ENCODE data around the gene TCF7.

Gene TCF7

DNA sequence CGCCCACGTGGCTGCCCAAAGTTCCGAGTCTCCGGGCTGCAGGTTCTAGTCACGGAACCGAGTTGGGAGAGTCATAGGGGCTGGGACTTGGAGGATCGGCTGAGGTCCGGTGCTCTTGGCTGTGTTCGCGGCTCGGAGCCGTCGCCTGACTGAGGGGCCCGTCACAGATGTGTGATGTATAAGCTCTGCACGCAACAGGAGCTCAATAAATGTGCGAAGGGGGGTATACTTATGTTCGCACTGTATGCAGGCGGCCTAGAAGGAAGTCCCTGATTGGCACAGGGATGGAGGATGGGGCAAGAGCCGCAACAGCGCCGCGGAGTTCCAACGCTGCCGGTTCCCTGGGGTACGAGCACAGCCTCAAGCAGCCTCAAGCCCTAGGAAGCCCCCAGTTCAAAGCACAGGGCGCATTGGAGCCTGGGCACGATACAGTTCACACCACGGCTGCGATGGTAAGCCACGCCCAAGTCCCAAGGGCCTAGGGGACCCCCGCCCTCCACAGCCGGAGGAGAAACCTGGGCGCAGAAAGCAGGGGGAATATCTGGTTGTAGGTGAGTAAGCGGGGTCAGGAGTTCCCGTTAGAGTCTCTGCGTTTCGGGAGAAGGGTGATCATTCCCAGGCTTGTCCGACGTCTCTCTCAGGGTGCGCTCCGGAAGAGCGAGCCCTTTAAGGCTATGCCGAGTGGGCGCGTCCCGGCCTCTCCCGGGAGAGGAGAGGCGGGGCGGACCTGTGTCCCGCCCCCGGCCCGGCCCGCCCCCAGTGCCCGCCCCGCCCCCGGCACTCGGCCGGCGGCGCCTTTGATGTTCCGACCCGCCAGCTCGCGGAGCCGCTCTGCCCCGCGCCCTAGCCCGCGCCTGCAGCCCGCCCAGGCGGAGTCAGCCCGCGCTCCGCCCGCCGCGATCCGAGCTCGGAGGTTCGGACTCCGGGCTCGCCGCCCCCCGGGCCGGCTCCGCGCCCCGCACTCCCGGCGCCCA is at the start of gene TCF7:
TSS of gene TCF7 (plus strand) at position 780 of the 974 bp plus-strand sequence. CDS start 226 bp downstream, outside the sequence.
- no peak for DNase-seq

DNA sequence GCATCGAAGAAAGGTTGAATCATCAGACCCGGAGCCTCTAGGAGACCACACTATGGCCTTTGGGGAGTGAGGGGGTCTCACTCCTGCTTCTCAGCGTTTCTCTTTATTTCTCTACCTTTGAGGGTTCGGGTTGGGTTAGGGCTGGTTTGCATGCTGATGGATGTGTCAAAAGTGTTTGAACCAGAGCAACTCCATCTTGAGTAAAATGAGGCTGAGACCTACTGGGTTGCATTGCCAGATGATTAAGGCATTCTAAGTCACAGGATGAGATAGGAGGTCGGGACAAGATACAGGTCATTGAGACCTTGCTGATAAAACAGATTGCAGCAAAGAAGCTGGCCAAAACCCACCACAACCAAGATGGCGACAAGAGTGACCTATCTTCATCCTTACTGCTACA is 44.9 kb upstream of the TCF7 start:
- DNase-seq = no peak

DNA sequence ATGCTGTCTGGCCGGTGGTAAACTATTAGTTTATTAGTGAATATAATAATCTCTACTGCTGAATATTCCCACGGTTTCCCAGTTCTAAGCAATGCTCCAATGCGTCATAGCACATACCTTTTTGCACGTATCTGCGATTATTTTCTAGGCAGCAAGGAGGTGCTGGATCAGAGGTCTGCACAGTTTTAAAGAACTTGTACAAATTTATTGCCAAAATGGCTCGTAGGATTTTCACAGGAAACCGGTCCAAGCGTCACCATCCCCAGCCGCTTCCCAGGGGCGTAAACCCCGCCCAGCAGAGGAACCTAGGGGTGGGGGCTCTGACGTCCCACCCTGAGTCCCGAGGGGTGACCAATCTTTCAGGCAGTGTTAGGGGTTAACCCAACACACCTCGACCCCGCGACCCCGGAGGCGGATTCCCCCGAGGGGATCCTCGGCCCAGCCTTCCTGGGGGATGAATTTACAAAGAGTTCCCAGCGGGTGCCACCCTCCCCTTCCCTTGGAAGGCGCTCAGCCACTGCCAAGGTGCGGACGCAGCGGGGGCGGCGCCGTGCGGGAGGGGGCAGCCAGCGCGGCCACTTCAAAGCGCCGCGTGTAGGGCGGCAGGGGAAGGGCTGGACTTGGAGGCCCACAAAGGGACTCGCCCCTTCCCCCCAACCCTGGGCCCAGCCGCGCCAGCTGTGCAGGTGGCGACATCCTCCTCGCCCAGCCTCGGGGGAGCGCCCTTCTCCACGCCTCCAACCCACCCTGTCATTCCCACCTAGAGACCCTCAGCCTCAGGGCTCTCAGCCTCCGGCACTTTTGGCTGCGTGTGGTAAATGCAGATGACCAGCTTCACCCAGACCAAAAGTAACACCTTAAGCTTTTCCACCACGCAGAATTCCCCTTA is 43.5 kb upstream of the TCF7 start:
- DNase-seq = no peak

DNA sequence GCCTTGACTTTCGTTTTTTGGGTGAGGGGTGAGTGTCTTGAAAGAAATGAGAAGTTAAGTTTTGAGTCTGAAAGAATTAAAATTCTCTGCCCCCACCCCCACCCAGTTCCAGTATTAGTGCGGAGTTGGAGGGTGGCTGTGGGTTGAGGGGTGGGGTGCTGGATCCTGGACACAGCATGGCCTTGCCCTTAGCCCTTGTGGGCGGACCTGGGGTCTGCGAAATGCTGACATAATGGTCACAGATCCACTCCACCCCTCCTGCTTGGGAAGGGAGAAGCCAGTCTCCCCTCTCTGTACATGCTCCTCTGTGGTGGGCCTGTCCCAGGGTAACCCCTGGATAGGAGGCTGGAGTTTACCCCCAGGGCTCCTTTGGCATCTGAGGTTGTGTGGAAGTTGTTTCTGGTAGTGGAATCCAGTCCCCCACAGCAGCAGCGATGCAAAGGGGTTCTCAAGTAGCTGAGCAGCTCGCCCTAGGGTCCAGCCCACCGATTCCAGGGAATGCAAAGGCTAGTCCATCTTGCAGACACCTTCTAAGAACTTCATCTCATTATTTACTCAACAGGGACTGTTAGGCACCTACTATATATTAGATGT is 42.8 kb upstream of the TCF7 start:
- DNase-seq = no peak

DNA sequence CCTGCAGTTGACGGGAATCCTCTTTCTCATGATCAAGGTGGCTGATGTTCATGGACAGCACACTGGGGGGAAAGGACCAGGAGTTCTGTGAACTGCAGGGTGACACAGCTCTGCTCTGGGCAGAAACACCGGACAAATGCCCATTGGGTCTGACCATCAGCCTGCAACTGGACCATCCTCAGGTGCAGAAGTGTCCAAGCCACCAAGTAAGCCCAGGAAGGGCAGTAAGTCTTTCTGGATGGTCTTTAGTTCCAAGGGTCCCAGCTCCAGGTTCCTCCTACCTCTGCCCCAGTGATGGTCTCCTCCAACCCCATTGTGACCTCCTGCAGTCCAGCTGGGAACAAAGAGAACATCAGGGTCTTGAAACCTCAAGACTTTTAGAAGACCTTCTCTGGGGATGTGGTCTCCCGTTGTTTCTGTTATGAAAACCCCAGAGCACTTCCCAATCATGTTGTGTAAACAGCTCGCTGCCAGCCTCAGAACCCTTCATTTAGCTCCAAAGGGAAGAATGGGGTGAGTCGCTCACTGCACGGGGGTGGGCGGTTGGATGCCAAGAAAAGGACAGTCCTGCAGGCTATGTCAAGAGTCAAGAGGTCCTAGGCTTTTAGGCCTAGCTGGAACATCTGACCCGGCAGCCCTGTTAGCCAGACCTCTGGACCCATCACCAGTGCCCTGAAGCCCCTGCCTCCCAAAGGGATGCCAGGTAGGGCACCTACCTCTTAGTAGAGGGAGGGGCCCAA is 41.8 kb upstream of the TCF7 start:
- DNase-seq = no peak

DNA sequence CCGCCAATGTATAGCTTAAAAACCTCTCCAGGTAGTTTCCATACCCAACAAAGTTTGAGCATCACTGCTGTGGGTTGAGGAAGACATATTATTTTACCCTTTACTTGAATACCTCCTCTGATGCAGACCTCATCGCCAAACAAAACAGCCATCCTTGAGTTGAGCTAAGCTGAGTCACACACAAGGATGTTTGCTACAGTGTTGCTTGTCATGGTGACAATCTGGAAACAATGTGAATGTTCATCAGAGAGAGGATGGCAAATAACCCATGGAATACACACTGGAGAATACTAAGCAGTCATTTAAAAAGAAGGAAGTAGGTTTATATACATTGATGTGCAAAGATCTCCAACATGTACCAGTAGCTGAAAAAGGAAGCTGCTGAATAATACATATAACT is 41.1 kb upstream of the TCF7 start:
- no peak for DNase-seq

DNA sequence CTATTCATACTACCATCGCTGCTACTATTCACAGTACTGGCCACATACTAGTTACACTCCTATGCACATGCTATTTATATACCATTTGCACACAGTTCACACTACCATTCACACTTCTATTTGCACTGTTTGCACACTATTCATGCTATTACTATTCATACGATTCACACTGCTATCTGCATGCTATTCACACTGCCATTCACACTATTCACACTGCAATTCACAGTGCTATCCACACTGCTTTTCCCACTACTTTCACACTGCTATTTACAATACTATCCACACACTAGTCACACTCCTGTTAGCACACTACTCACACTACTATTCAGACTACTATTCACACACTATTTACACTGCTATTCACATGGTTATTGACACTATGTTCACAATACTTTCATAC is 39.4 kb upstream of the TCF7 start:
- DNase-seq = no peak

DNA sequence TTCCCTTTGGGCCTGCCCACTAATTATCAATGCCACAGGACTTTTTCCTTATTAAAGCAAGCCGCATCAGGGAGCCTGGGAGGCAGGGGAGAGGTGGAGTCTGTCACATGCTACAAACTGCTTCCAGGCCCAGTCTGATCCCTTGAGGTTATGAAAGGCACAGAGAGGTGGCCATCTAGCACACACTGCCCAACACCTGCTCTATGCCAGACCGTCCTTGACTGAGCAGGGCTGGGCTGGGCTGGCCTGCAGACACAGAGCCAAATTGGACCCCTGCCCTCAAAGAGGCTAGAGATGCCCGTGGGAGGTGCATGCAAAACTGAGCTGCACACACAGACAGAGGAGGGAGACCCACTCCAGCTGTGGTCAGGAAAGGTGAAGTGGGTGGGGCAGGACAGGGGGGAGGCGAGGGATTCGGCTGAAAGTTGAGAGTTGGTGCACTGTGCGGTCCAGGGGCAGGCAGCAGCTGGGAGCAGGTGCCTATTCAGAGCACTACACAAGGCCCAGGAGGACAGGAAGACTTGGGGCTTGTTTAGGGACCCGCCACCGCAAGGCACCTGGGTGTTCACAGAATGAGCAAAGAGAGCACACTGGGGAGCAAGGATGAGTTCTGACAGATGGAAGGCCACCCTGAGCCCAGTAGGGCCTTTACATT is 36.4 kb upstream of the TCF7 start:
- no peak for DNase-seq

DNA sequence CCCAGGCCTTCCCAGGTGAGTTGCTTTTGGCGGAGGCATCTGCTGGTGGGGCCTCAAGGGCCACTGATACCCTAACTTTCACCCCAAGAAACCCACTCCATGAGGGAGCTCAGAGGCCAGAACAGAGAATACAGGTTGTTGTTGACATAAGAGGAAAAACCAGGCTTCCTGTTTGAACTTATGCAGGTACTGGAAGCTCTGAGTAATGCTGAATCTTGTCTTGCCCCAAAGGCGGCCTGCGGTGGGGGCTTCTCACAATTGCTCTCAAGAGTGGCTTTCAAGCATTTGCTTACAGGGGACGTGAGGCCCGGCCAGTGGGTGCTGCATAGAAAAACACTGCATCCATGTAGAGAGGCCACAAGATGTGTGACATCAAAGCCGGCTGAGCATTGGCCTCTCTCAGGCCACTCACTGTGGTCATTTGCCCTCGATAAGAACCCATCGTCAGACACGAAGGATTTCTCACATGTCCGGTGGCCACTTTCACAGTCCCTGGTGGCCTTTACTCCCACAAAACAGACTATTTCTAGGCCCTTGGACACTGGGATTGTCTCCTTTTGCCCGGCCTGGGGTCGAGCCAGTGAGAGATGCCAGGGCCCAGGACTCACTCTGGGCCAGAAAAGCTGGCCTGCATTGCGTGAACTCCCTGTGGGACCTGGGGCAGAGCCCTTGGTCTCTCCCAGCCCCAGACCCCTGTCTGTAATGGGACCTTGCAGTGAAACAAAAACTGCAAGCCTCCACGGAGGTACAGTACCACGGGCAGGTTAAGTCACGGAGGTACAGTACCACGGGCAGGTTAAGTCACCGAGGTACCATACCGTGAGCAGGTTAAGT is 34.5 kb upstream of the TCF7 start:
- no peak for DNase-seq

DNA sequence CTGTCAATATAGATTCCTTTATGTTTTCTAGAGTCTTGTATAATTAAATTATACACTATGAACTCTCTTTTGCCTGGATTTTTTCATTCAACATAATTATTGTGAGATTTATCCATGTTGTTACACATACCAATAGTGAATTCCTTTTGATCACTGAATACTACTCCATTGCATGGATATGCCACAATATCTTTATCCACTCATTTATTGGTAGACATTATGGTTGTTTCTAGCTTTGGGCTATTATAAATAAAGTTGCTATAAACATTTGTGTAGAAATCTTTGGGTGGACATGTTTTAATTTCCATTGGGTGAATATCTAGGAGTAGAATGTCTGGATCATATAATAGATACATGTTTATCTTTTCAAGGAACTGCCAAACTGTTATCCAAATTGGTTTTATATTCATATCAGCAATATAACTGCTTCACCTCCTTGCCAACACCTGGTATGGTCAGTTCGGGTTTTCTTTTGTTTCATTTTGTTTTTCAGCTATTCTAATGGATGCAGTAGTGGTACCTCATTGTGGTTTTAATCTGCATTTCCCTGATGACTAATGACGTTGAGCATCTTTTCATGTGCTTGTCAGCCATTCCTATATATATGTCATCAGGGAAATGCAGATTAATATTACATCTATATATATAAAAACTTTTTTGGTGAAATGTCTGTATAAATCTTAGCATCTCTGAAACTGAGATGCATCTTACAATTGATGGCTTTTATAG is 32.1 kb upstream of the TCF7 start:
- DNase-seq = no peak

DNA sequence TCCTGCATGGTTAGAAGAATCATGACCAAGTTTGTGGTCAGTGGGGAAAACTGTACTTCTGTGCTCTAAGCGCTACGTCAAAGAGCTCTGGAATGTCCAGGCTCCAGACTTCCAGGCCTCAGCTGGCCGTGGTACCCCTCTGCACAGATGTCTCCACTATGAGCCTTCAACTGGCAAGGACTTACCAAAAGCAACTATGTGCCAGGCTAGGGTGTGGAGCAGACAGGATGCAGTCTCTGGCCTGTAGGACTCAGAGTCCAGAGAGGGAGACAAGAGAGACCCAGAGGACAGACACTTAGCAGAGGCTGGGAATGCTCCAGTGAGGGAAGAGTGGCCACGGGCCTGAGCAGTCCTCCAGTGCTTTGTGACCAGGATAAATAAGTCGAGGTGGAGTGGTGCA is 31.0 kb upstream of the TCF7 start:
- no peak for DNase-seq

DNA sequence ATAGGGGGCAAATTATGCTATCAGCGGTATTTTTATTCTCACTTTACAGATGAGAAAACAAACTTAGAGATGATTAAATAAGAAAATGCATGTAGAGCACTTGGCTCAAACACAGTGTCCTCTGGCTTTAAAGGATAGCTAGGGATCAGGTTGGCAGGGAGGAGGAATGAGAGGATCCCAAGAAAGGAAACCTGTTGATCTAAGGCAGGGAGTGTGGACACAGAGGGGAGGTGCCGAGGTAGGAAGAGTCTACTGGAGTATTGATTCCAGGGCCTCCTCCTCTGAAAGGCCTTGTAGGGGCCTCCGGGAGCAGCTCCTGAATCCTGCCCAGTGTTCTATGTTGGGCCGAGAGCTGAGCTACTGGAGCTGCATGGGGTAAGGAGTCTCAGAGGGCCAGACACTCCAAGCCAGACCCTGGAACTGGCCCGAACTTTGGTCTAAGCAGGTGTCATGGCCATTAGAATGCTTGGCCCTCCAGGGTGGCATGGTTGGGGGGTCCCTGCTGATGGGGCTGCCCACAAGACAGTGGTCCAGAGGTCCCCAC is 30.4 kb upstream of the TCF7 start:
- DNase-seq = no peak

DNA sequence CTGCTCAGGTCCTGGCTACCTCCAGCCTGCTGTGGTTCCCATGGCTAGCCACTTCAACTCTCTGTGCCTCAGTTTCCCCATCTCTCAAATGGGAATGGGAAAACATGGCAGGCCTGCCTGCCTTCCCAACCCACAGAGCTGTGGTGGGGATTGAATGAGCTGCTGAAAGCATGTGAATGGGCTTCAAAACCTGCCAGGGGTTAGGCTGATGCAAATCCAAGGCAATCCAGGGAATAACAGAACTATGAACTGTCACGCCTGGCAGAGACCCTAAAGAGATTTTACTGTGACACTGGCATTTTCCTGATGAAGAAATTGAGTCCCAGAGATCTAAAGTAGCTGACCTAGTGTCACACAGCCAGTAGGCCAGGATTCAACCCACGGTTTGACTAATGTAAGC is 29.9 kb upstream of the TCF7 start:
- no peak for DNase-seq

DNA sequence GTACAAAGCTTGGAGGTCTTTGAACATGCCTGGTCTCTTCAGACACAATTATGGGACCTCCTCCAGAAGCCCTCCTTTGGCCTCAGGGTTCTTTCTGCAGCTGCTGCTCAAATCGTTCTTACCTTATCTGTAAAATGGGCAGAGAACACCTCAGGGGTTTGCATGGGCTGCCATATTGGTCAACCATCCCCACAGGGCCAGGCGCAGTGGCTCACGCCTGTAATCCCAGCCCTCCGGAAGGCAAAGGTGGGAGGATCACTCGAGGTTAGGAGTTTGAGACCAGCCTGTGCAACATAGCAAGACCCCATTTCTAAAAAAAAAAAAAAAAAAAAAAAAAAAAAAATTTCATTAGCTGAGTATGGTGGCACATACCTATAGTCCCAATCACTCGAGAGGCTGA is 29.1 kb upstream of the TCF7 start:
- DNase-seq = no peak

DNA sequence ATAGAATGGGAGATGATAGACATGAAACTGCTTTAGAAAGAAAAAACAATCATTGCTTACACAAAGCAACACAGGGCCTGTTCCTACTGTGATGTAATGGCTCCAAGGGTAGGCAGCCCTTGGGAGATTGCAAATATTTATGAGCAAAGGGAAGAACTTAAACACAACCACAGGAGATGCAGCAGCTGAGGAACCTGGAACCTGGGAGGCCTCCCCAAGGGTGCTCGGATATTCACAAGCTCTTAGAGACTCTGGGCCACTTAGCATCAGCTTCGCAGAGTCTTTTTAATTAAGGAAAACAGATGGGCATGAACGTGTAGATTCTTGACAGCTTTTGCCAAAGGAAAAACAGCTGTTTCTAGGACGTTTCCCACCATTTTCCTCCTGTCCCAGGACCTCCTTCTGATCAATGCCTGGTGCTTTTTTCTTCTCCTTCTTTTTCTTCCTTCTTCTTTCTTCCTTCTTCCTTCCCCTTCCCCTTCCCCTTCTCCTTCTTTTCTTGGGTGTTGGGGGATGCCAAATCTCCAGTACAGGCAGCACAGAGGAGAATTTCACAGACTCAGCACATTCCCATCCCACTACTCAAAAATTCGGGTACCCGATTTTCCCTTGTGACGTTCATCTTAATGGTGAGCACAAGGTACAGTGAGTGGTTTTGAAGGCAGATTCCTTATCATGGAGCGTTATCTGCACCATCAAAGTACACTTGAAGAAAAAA is 28.1 kb upstream of the TCF7 start:
- no peak for DNase-seq

DNA sequence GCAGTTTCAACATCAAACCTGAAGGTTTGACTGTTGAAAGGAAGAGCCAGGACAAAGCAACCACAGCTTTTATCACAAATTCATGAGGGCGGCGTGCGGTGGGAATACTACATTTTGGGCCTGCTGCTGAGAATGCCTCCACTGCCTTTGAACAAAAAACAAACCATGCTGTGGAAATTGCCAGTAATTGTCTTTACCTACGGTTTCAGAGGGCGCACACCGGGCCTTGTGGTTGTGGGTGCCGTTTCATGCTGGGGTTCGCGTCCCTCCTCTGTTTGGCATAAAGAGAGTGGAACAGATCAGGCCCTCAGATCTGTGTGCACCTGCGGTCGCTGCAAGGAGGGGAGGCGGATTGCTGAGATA is 27.6 kb upstream of the TCF7 start:
- DNase-seq = no peak

DNA sequence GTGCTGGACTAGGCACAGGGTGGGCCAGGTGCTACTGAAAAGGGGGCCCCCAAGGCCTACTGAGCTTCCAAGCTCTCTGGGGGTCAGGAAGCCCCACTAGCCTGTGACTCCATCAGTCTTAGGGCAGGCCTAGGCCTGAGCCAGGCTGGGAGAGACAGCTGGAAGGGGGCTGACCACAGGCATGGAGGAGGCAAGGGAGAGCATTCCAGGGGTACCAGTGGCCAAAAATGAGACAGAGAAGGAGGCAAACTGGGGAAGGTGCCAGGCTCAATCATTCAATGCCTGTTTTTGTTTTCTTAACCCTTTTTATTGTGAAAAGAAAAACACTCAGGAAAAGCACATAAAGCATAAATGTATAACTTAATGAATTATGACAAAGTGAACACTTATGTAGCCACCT is 26.2 kb upstream of the TCF7 start:
- DNase-seq = no peak

DNA sequence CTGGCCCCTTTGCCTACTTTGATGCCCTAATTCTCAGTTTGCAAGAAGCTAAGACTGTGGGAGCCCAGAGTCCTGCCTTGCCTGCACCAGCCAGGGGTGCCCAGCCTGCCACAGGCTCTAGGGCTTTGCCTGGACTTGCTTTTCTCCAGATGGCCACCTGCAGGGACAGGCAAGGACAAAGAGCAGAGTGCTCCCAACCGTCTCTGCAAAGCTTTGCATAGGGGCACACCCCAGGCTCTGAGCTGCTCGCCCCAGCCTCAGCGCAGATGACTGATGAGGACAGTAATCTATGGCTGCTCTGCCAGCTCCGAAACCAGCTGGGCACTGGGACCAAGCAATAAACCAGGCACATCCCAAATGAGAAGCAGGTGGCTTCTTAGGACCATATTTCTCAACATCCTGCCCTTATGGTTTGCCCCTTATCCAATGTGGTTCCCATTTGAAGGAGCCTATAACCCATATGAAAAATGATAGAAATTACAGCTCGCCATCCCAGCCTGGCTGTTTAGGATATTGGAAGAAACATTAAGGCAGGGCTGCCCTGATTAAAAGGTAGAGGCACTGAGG is 25.4 kb upstream of the TCF7 start:
- no peak for DNase-seq

DNA sequence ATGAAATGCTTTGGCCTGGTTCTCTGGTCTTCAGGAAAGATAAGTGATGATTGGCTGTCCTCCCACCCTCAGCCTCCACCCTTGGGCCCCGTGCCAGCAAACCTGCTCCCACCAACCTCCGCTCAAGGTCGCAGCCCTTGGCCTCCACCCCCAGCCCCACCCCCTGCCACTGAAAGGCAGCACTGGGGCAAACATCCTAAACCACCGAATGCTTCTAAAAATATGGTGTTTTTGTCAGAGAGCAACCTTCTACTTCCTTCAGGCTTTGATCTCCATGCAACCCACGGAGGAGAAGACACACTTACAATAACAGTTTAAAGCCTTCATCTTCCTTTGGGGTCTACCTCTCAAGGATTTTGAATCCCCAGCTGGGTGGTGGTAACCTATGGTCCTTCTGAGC is 24.0 kb upstream of the TCF7 start:
- no peak for DNase-seq

Measured in NCI-H2029 treated with DMSO at 0.1 percent for 48 hours (cell line).